Measurements from ENCODE around the gene PLCD3. TPM values are rescaled to one million over a fixed set of nuclear protein-coding genes. Genes with fewer than 3 reads are reported as not detected.

Gene PLCD3
- total RNA-seq, 1 experiment from 2014 or later, result 35.1 TPM

- Histone ChIP-seq H3K4me2 (ENCODE audit: low read length) (peak overlapping the region; percentile 74), H3K4me3 (ENCODE audit: low read length) (peak overlapping the region; percentile 43; the same call in 1 of the 2 replicates), H3K27me3 (ENCODE audit: low read length) (no peaks in the 10 kb centered on the region), H3K9ac (ENCODE audit: low read length) (peak overlapping the region; percentile 22; the same call in 1 of the 2 replicates), H3K9me2 (replicated peaks; ENCODE audit: low read length) (no peaks in the 10 kb centered on the region), H3K9me3 (ENCODE audit: low read length) (no peaks in the 10 kb centered on the region), H3K79me2 (ENCODE audit: low read length) (peaks cover 17% of the 10 kb centered on the region), H3K4me1 (ENCODE audit: insufficient read depth, low read length) (peaks cover 16% of the 10 kb centered on the region), H4K20me1 (ENCODE audit: low read length) (peaks cover 10% of the 10 kb centered on the region), H3K36me3 (ENCODE audit: low read depth, low read length) (no peaks in the 10 kb centered on the region), H3K27ac (ENCODE audit: low read length) (no peak overlapping the region), H2AFZ (ENCODE audit: low read length) (peak overlapping the region; percentile 73), H3F3A (ENCODE audit: low read length, unreplicated experiment) (peaks cover 3% of the 10 kb centered on the region)
- intact Hi-C loops (cut with micrococcal nuclease), result no loop called here
- ATAC-seq (no peak; the same call in 1 of the 2 replicates), DNase-seq (no peak)
- ChIA-PET POLR2A (ENCODE audit: unreplicated experiment) (interaction anchor here (0.6 kb wide), 2 partner anchors 11 to 40 kb away, joined by 4 to 6 read pairs; no protein-coding TSS in a partner anchor), CTCF (interaction anchor here (0.5 to 1.0 kb wide), 2 partner anchors 9 to 10 kb away, joined by 3 to 15 read pairs; partner anchors contain the start of gene ACBD4)
- TF ChIP-seq EZH2phosphoT487 (IDR thresholded peaks at IDR 0.05; ENCODE audit: borderline replicate concordance, low read length) (no peak), EZH2 (IDR thresholded peaks at IDR 0.05; ENCODE audit: low read length, unreplicated experiment) (no peak), CTCF (conservative IDR thresholded peaks at IDR 0.05; ENCODE audit: low read depth, low read length) (no peak)
- no TSS peak for BruUV-seq (replicated peaks)
Observed at GRCh38 chr17:45144199-45145034, 12.1 kb upstream of the PLCD3 start.

- Histone ChIP-seq H3K27ac (ENCODE audit: low read length) (no peak overlapping the region), H3K4me1 (ENCODE audit: insufficient read depth, low read length) (peaks cover 16% of the 10 kb centered on the region), H3K9me2 (replicated peaks; ENCODE audit: low read length) (no peaks in the 10 kb centered on the region), H2AFZ (ENCODE audit: low read length) (peak overlapping the region; percentile 73), H4K20me1 (ENCODE audit: low read length) (peaks cover 3% of the 10 kb centered on the region), H3K4me3 (ENCODE audit: low read length) (peak overlapping the region; percentile 43; the same call in 1 of the 2 replicates), H3K27me3 (ENCODE audit: low read length) (no peaks in the 10 kb centered on the region), H3K4me2 (ENCODE audit: low read length) (peak overlapping the region; percentile 74; the same call in 1 of the 2 replicates), H3K9ac (ENCODE audit: low read length) (peak overlapping the region; percentile 22; the same call in 1 of the 2 replicates), H3K36me3 (ENCODE audit: low read depth, low read length) (no peaks in the 10 kb centered on the region), H3K79me2 (ENCODE audit: low read length) (peaks cover 11% of the 10 kb centered on the region), H3F3A (ENCODE audit: low read length, unreplicated experiment) (peaks cover 3% of the 10 kb centered on the region), H3K9me3 (ENCODE audit: low read length) (no peaks in the 10 kb centered on the region)
- ChIA-PET POLR2A (ENCODE audit: unreplicated experiment) (interaction anchor here (0.6 kb wide), 2 partner anchors 11 to 41 kb away, joined by 4 to 6 read pairs; no protein-coding TSS in a partner anchor), CTCF (interaction anchor here (0.5 to 1.0 kb wide), 3 partner anchors 9 to 44 kb away, joined by 3 to 15 read pairs (median 3); partner anchors contain the start of gene ACBD4)
- intact Hi-C loops (cut with micrococcal nuclease), result no loop called here
- DNase-seq (no peak), ATAC-seq (no peak)
- TF ChIP-seq CTCF (conservative IDR thresholded peaks at IDR 0.05; ENCODE audit: low read depth, low read length), result no peak
- no TSS peak for BruUV-seq (replicated peaks)
Observed at GRCh38 chr17:45143767-45144198, 11.5 kb upstream of the PLCD3 start.

Measured in PC-3 (cell line).